Ascending aorta (tissue), 2 donors: ENCODE measurements around the gene SMG6. TPM values are rescaled to one million over a fixed set of nuclear protein-coding genes. Genes with fewer than 3 reads are reported as not detected.

ENCODE experiments used
- DNase-seq, 2 donors: peaks; one replicate each; pipeline ENCODE4 v3.0.0-alpha.2; 2019; ENCODE audit warnings: low spot score in 2 of 2
- H3K27ac ChIP-seq, 2 donors: fragments of 200-600 bp; sonication (generic); one replicate each; pipeline ENCODE4 v1.5.1; 2016 to 2017; ENCODE audit warnings: mild to moderate bottlenecking in 1 of 2
- H3K27me3 ChIP-seq: fragments of 200-600 bp; sonication (generic); one replicate; pipeline ENCODE4 v1.5.1; 2017
- H3K36me3 ChIP-seq, 2 donors: fragments of 200-600 bp; sonication (generic); one replicate each; pipeline ENCODE4 v1.5.1; 2016
- H3K4me1 ChIP-seq, 2 donors: fragments of 200-600 bp; sonication (generic); one replicate each; pipeline ENCODE4 v1.5.1; 2016 to 2017; ENCODE audit warnings: mild to moderate bottlenecking in 1 of 2
- H3K4me3 ChIP-seq, 2 donors: fragments of 200-600 bp; sonication (generic); one replicate each; pipeline ENCODE4 v1.5.1; 2016 to 2017; ENCODE audit warnings: mild to moderate bottlenecking in 1 of 2
- H3K9me3 ChIP-seq, 2 donors: fragments of 200-600 bp; sonication (generic); one replicate each; pipeline ENCODE4 v1.5.1; 2016
- intact Hi-C: fragments of 100-400 bp; cut with DNase I; formaldehyde crosslinking; loops from one replicate; pipeline ENCODE4 v1.15.1; 2023
- total RNA-seq: library from RNA; depleted of rRNA; stranded (reverse); fragments of >200 nt; gene quantifications from one replicate; pipeline ENCODE4 v1.1.0, GENCODE V29; 2016
- TF ChIP-seq, protein P1 (sequence below), 3 experiments: fragments of 200-600 bp in 2 of 3; fragments of 450-650 bp in 1 of 3; sonication (generic) in 2 of 3; IDR thresholded peaks; one replicate each; pipeline ENCODE4 v1.5.1; 2016 to 2019; ENCODE audit warnings: antibody characterized with exemption in 3 of 3, mild to moderate bottlenecking in 1 of 3, moderate library complexity in 1 of 3

Gene SMG6
- total RNA-seq, 1 donor from 2014 or later = 50.8 TPM

DNA sequence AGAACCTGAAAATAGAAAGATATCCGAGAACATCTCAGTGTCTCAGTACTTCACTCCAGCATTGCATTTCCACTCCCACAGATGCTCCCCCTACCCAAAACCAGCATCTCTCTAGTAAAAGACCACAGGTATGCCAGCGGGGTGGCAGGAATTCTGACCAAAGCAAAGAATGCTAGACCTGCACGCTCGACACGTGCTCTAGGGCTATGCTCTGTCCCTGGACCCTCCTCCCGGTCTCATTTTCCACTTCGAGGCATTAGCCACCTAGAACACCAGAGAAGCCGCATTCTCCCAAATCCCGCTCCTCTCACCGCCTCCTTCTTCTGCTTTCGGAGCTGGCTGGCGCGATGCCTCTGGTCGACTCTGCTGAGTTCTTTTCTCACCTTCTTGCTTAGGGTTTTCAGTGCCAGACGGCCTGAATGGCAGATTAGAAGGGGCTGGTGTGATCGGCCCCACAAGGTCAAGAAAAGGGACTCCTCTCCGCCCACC, 32.2 kb upstream of the SMG6 start:
- H3K9me3 ChIP-seq = no peaks in the 10 kb centered on the region
- DNase-seq = no peak
- peaks cover 39 to 41% of the 10 kb centered on the region in 2 donors for H3K36me3 ChIP-seq
- H3K4me3 ChIP-seq = peak overlapping the region; percentile 95 to 98
- H3K27ac ChIP-seq = peak overlapping the region; percentile 86 to 89
- TF ChIP-seq, protein P1, sequence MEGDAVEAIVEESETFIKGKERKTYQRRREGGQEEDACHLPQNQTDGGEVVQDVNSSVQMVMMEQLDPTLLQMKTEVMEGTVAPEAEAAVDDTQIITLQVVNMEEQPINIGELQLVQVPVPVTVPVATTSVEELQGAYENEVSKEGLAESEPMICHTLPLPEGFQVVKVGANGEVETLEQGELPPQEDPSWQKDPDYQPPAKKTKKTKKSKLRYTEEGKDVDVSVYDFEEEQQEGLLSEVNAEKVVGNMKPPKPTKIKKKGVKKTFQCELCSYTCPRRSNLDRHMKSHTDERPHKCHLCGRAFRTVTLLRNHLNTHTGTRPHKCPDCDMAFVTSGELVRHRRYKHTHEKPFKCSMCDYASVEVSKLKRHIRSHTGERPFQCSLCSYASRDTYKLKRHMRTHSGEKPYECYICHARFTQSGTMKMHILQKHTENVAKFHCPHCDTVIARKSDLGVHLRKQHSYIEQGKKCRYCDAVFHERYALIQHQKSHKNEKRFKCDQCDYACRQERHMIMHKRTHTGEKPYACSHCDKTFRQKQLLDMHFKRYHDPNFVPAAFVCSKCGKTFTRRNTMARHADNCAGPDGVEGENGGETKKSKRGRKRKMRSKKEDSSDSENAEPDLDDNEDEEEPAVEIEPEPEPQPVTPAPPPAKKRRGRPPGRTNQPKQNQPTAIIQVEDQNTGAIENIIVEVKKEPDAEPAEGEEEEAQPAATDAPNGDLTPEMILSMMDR (IDR thresholded peaks at IDR 0.05) = no peak
- H3K27me3 ChIP-seq = no peaks in the 10 kb centered on the region
- peaks cover 11 to 13% of the 10 kb centered on the region in 2 donors for H3K4me1 ChIP-seq
- intact Hi-C loops = loop anchor here (5.0 kb wide), 1 partner anchor 33 kb away; the partner anchor contains the start of genes SMG6 and SRR

DNA sequence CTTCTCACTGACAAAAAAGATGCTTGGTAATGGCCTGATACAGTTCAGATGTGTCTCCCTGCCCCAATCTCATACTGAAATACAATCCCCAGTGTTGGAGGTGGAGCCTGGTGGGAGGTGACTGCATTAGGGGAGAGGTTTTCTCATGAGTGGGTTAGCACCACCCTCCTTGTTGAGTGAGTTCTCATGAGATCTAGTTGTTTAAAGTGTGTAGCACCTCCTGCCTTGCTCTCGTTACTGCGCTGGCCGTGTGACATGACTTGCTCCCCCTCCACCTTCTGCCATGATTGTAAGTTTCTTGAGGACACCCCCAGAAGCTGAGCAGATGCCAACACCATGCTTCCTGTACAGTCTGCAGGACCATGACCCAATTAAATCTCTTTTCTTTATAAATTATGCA, 27.7 kb upstream of the SMG6 start:
- H3K27me3 ChIP-seq = no peaks in the 10 kb centered on the region
- DNase-seq = no peak
- intact Hi-C loops = no loop called here
- H3K36me3 ChIP-seq = peaks cover 61 to 82% of the 10 kb centered on the region in 2 donors
- no peak overlapping the region for H3K4me3 ChIP-seq
- TF ChIP-seq, protein P1 (IDR thresholded peaks at IDR 0.05) = no peak
- H3K4me1 ChIP-seq = peaks cover 7 to 8% of the 10 kb centered on the region in 2 donors
- no peaks in the 10 kb centered on the region for H3K9me3 ChIP-seq
- no peak overlapping the region for H3K27ac ChIP-seq

DNA sequence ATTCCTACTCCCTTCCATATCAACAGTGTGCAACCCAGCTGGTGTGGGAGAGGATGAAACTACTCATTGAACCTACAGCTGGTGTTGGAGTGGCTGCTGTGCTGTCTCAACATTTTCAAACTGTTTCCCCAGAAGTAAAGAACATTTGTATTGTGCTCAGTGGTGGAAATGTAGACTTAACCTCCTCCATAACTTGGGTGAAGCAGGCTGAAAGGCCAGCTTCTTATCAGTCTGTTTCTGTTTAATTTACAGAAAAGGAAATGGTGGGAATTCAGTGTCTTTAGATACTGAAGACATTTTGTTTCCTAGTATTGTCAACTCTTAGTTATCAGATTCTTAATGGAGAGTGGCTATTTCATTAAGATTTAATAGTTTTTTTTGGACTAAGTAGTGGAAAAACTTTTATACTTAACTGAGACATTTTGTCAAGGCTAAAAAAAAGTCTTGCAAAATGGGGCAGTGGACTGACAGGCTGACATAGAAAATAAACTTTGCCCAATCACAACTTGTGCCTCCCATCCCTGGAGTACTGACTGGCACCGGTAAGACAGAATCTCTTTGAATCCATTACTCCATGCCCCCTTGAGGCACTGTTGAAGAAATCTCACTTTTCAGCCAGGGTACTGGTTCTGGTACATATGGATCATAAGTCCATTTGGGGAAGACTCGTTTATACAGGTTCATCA, 20.2 kb upstream of the SMG6 start:
- intact Hi-C loops = no loop called here
- Histone ChIP-seq H3K36me3 (peaks cover 59 to 79% of the 10 kb centered on the region in 2 donors), H3K4me3 (no peak overlapping the region), H3K4me1 (no peaks in the 10 kb centered on the region), H3K9me3 (no peaks in the 10 kb centered on the region), H3K27ac (no peak overlapping the region), H3K27me3 (no peaks in the 10 kb centered on the region)
- TF ChIP-seq, protein P1 (IDR thresholded peaks at IDR 0.05) = no peak
- DNase-seq = no peak

DNA sequence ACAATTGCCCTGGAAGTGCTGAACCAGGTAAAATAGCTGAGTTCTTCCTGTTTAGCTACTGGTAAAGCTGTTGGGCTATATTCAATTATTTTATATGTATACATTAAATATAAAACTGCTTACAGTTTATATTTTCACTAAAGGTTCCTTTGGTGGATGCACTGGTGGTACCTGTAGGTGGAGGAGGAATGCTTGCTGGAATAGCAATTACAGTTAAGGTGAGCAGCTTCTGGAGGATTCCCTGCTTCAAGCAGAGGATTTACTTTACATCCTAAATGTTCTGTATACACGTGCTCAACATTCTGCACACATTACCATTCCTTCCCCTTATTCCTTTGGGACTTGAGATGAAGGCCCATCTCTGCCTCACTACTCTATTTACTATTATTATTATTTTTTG, 17.8 kb upstream of the SMG6 start:
- H3K27me3 ChIP-seq = no peaks in the 10 kb centered on the region
- no peaks in the 10 kb centered on the region for H3K4me1 ChIP-seq
- TF ChIP-seq, protein P1 (IDR thresholded peaks at IDR 0.05) = no peak
- no peak overlapping the region for H3K4me3 ChIP-seq
- no peak overlapping the region for H3K27ac ChIP-seq
- H3K9me3 ChIP-seq = no peaks in the 10 kb centered on the region
- peaks cover 46 to 59% of the 10 kb centered on the region in 2 donors for H3K36me3 ChIP-seq
- no peak for DNase-seq
- intact Hi-C loops = no loop called here

DNA sequence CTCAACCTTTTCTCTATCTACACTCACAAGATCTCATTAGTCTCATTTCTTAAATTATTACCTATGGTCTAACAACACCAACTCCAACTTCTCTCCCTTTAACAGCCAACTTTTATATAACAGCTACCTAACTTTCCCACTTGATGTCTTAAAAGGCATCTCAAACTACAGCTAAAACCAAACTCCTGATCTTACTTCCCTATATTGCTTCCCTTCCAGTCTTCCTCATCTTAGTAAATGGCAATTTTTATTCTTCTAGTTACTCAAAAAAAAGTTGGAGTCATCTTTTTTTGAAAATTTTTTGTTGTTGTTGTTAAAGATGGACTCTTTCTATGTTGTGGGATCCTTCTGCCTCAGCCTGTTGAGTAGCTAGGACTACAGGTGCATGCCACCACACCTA, 15.5 kb upstream of the SMG6 start:
- no peak for DNase-seq
- TF ChIP-seq, protein P1 (IDR thresholded peaks at IDR 0.05) = no peak
- Histone ChIP-seq H3K4me3 (no peak overlapping the region), H3K9me3 (no peaks in the 10 kb centered on the region), H3K4me1 (no peaks in the 10 kb centered on the region), H3K36me3 (peaks cover 24 to 37% of the 10 kb centered on the region in 2 donors), H3K27ac (no peak overlapping the region), H3K27me3 (no peaks in the 10 kb centered on the region)
- intact Hi-C loops = no loop called here
